Measurements from ENCODE around the gene COL8A2.
"Not testable (repeated sequence)": the region's sequence is repeated elsewhere in the genome, so short reads cannot be mapped to it uniquely, and the experiment has no call there.

Gene COL8A2

DNA sequence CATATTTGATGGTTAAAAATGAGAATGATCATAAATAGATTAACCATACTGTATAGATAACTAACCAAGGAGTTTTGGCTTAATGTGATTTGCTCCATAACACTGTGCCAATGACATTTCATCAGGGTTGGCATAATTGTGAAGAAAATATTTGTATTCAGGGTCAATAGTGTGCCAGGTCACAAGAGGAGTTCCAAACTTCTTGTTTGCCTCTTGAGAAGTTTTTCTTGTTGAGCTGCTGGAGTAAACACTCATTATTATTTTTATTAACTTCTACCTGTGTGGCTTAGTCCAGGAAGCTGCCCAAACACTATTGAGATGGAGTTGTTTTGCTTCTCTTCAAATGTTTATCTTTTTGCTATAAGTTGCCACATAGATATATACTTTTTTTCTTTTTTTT is 38.4 kb upstream of the COL8A2 start:
- H3K36me3 ChIP-seq (ENCODE audit: control insufficient read depth, low read depth, low read length) = peaks cover 2% of the 10 kb centered on the region

DNA sequence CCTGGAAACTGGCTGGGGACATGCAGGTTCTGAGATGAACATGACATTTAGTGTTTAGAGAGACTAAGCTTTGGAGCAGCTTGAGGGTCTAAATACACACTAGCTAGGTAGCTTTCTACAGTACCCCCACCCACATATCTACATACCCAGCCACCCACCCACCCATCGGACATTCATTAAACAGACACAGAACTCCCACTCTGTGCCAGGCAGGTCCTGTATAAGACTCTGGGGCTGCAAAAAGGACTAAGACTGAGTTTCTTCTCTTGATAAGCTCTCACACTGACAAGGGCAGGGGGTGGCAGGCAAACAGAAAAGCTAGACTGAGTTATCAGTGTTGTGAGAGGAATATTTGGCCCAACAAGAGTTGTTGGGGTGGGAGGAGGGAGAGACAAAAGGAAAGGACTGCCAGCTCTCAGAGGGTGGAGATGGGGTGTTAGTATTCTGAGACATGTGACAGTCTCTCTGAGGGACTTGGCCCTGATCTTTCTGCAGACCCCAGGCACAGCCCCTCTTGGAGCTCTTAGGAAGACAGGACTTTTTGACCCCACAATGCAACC is 37.7 kb upstream of the COL8A2 start:
- H3K27ac ChIP-seq (ENCODE audit: low read length) = no peak overlapping the region
- no peaks in the 10 kb centered on the region for H3K27me3 ChIP-seq (ENCODE audit: control insufficient read depth, insufficient read depth, low read length)
- H3K4me1 ChIP-seq (ENCODE audit: control insufficient read depth, low read depth, low read length) = peaks cover 9% of the 10 kb centered on the region
- no peak overlapping the region for H3K4me3 ChIP-seq (ENCODE audit: low read length)
- H3K36me3 ChIP-seq (ENCODE audit: control insufficient read depth, low read depth, low read length) = peaks cover 4% of the 10 kb centered on the region
- H3K9me3 ChIP-seq (ENCODE audit: control insufficient read depth, low read depth, low read length) = no peaks in the 10 kb centered on the region
- no peak overlapping the region for H3K9ac ChIP-seq (ENCODE audit: low read length)

More for the DNA sequence above, 38.4 kb upstream of the COL8A2 start:
- no peak overlapping the region for H3K4me3 ChIP-seq (ENCODE audit: low read length)
- H3K27me3 ChIP-seq (ENCODE audit: control insufficient read depth, insufficient read depth, low read length) = no peaks in the 10 kb centered on the region
- H3K4me1 ChIP-seq (ENCODE audit: control insufficient read depth, low read depth, low read length) = peaks cover 9% of the 10 kb centered on the region
- no peak overlapping the region for H3K27ac ChIP-seq (ENCODE audit: low read length)
- H3K9ac ChIP-seq (ENCODE audit: low read length) = no peak overlapping the region
- no peaks in the 10 kb centered on the region for H3K9me3 ChIP-seq (ENCODE audit: control insufficient read depth, low read depth, low read length)

DNA sequence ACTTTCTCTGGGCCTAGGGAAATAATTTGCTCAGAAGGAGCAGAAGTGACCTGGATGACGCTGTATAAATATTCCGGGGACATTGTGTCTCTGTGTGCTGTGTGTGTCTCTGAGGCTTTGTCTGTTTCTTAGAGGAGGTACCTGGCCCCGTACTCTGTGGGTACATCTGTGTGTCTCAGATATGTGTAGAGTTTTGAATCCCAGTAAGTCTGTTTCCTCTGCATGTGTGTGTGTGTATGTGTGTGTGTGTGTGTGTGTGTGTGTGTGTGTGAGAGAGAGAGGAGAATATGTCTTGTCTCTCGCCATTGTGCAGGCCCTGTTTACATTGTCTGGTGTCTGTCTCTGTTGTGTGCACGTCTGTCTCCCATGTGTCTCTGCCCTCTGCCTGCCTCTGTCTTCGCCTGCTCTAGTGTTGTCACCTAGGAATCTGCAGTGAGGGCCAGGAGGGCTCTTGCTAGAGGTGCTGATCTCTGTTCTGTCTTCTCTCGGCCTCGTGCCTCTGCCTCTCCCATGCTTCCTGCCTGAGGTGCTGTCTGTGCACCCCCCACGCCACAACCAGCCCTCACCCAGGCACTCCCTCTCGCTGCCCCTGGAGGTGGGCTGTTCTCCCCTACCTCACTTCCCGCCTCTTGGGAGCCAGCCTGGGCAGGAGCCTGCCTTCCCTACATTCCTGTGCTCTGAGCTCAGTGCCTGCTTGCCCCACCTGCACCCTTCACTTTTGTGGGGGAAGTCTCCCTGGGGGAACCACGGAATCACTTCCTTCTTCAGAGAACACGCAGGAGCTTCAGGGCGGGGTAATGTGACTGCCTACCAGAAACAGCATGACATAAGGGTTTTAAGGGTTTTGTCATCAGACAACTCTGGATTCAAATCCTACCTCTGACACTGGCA is 36.9 kb upstream of the COL8A2 start:
- peak overlapping the region; percentile 49 for H3K4me3 ChIP-seq (ENCODE audit: low read length)
- H3K9ac ChIP-seq (ENCODE audit: low read length) = peak overlapping the region; percentile 55
- H3K27me3 ChIP-seq (ENCODE audit: control insufficient read depth, insufficient read depth, low read length) = no peaks in the 10 kb centered on the region
- no peaks in the 10 kb centered on the region for H3K9me3 ChIP-seq (ENCODE audit: control insufficient read depth, low read depth, low read length)
- no peak overlapping the region for H3K27ac ChIP-seq (ENCODE audit: low read length)
- peaks cover 4% of the 10 kb centered on the region for H3K36me3 ChIP-seq (ENCODE audit: control insufficient read depth, low read depth, low read length)
- peaks cover 13% of the 10 kb centered on the region for H3K4me1 ChIP-seq (ENCODE audit: control insufficient read depth, low read depth, low read length)

DNA sequence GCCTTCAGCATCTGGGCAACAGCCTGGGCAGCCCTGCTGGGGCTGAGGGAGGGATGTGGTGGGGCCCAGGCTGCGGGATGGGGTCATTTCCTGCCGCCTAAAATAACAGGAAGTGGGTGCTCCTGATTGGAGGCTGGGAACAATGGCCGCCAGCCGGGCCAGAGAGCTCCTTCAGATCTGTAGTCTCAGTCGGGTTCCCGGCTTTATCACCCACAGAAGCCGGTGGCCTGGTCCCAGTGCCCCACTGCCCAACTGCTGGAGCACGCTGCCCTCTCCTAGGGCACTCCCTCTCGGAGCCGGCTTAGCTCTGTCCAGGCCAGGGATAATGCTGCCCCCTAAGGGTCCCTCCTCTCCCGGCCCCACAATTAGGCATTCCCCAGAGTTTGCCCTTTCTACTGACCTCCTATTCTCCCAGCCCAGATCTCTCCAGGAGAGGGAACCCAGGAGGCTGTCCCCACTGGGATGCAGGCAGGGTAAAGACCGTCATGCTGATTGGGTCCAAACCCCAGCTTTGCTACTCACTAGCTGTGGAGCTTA is 36.0 kb upstream of the COL8A2 start:
- Histone ChIP-seq H3K4me1 (ENCODE audit: control insufficient read depth, low read depth, low read length) (peaks cover 13% of the 10 kb centered on the region), H3K4me3 (ENCODE audit: low read length) (peak overlapping the region; percentile 49), H3K27ac (ENCODE audit: low read length) (peak overlapping the region; percentile 36)

DNA sequence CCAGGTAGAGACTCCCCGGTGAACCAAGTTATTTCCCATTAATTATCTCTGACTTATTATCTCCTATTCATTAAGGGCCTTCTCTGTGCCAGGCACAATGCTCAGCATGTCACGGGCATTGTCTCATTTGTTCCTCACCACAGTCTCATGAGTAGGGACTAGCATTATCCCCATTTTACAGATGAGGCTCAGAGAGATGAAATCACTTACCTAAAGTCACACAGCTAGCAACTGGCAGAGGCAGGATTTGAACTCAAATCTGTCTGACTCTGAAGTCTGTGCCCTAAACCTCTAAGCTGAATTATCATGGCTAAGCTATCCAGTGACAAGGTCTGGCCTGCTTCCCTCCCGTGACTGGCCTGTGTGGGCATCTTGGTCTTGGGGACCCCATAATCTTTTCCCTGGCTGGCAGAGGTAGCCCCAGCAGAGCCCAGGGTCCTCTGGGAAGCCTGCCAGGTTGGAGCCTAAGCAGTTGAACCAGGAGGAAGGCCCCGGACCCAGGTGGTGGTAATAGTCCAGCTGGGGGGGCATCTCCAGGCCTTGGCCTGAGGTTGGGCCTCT is 35.4 kb upstream of the COL8A2 start:
- Histone ChIP-seq H3K27ac (ENCODE audit: low read length) (no peak overlapping the region), H3K9ac (ENCODE audit: low read length) (peak overlapping the region; percentile 55), H3K4me1 (ENCODE audit: control insufficient read depth, low read depth, low read length) (peaks cover 13% of the 10 kb centered on the region)

More for the DNA sequence above, 36.0 kb upstream of the COL8A2 start:
- no peaks in the 10 kb centered on the region for H3K9me3 ChIP-seq (ENCODE audit: control insufficient read depth, low read depth, low read length)
- H3K9ac ChIP-seq (ENCODE audit: low read length) = peak overlapping the region; percentile 55
- no peaks in the 10 kb centered on the region for H3K27me3 ChIP-seq (ENCODE audit: control insufficient read depth, insufficient read depth, low read length)
- peaks cover 4% of the 10 kb centered on the region for H3K36me3 ChIP-seq (ENCODE audit: control insufficient read depth, low read depth, low read length)

DNA sequence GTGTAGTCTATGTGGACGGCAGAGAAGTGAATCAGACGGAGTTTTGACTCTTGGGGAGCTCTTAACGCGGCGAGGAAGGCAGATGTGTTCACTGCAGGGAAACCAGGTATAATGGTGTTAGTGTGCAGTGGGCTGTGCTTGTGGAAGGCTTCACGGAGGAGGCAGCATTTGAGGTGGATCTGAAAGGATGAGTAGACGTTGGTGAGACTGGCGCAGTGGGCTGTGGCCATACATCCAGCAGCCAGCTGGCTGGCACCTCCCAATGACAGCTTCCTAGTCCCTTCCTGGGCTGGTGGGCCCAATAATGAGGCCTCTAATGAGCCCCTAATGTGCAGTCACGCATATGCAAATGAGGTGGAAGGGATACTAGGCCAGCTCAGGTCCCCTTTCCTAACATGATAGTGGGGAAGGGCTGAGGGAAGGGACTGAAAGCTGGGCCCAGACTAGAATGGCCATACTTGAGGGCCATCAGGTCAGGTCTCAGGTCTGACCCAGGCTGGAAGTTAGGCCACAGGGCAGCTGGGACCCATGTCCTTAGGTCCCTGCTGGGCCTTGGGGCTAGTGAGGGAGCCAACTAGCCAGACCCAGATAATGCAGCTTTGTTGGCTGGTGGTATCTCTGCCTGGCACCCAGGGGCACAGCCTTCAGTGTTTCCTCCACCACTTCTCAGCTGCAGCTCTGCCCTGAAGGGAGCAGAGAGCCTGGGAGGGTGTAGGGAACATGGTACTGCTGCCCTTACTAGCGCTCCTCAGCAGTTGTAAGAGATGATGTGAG is 34.8 kb upstream of the COL8A2 start:
- Histone ChIP-seq H3K9me3 (ENCODE audit: control insufficient read depth, low read depth, low read length) (no peaks in the 10 kb centered on the region), H3K27ac (ENCODE audit: low read length) (no peak overlapping the region), H3K4me3 (ENCODE audit: low read length) (no peak overlapping the region), H3K27me3 (ENCODE audit: control insufficient read depth, insufficient read depth, low read length) (peaks cover 2% of the 10 kb centered on the region), H3K36me3 (ENCODE audit: control insufficient read depth, low read depth, low read length) (peaks cover 4% of the 10 kb centered on the region), H3K4me1 (ENCODE audit: control insufficient read depth, low read depth, low read length) (peaks cover 19% of the 10 kb centered on the region), H3K9ac (ENCODE audit: low read length) (no peak overlapping the region)

More for the DNA sequence above, 35.4 kb upstream of the COL8A2 start:
- no peaks in the 10 kb centered on the region for H3K9me3 ChIP-seq (ENCODE audit: control insufficient read depth, low read depth, low read length)
- H3K4me3 ChIP-seq (ENCODE audit: low read length) = peak overlapping the region; percentile 49
- no peaks in the 10 kb centered on the region for H3K27me3 ChIP-seq (ENCODE audit: control insufficient read depth, insufficient read depth, low read length)
- H3K36me3 ChIP-seq (ENCODE audit: control insufficient read depth, low read depth, low read length) = peaks cover 4% of the 10 kb centered on the region

DNA sequence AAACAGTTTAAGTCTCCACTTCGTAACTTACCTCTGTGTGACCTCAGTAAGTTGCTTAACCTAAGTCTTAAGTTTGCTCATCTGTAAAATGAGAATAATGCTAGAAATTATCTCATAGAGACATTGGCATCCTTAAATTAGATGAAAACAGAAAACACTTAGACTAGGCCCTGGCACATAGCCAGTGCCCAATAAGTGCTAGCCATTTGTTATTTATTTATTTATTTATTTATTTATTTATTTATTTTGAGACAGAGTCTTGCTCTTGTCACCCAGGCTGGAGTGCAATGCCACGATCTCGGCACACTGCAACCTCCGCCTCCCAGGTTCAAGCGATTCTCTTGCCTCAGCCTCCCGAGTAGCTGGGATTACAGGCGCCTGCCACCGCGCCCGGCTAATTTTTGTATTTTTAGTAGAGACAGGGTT is 33.8 kb upstream of the COL8A2 start:
- H3K36me3 ChIP-seq (ENCODE audit: control insufficient read depth, low read depth, low read length); H3K27ac ChIP-seq (ENCODE audit: low read length); H3K9me3 ChIP-seq (ENCODE audit: control insufficient read depth, low read depth, low read length); H3K4me3 ChIP-seq (ENCODE audit: low read length); H3K9ac ChIP-seq (ENCODE audit: low read length): not testable (repeated sequence)
- peaks cover 12% of the 10 kb centered on the region for H3K27me3 ChIP-seq (ENCODE audit: control insufficient read depth, insufficient read depth, low read length)
- peaks cover 24% of the 10 kb centered on the region for H3K4me1 ChIP-seq (ENCODE audit: control insufficient read depth, low read depth, low read length)

DNA sequence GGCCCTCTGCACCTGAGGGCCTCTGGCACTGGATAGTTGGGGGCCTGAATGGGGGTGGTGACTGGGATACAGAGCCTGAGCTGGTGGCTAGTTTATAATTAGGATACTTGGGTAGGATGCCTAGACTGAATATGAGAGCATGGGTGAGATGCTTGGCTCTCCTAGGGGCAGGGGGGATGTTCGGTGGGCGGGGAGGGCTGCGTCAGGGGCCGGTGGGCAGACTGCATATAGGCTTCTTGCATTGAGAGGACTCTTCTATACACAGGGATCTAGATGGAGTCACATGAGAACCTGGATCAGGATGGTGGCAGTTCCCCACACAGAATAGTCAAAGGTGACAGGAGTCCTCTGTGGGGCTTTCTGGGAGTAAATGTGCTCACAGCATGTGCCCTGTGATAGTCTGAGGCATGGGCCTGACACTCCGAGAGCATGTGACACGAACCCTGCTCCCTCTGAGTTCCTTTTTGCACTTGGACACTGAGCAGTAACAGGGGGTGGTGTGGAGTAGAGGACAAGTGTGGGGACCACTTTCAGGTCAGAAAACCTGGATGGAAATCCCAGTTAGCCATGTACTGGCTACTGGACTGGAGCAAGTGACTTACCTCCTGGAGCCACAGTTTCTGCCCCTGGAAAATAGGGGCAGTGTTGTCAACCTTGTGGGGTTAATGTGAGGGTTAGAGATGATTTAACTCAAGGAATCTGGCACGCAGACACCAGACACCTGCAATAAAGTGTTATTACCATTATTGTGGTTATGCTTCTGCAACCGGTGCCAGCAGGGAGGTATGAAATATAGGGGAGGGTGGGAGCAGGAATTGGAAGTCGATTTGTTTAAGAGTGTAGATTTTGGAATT is 33.2 kb upstream of the COL8A2 start:
- Histone ChIP-seq H3K27me3 (ENCODE audit: control insufficient read depth, insufficient read depth, low read length) (peaks cover 18% of the 10 kb centered on the region), H3K9me3 (ENCODE audit: control insufficient read depth, low read depth, low read length) (no peaks in the 10 kb centered on the region), H3K27ac (ENCODE audit: low read length) (no peak overlapping the region), H3K4me3 (ENCODE audit: low read length) (peak overlapping the region; percentile 88), H3K36me3 (ENCODE audit: control insufficient read depth, low read depth, low read length) (peaks cover 4% of the 10 kb centered on the region), H3K9ac (ENCODE audit: low read length) (no peak overlapping the region), H3K4me1 (ENCODE audit: control insufficient read depth, low read depth, low read length) (peaks cover 24% of the 10 kb centered on the region)

DNA sequence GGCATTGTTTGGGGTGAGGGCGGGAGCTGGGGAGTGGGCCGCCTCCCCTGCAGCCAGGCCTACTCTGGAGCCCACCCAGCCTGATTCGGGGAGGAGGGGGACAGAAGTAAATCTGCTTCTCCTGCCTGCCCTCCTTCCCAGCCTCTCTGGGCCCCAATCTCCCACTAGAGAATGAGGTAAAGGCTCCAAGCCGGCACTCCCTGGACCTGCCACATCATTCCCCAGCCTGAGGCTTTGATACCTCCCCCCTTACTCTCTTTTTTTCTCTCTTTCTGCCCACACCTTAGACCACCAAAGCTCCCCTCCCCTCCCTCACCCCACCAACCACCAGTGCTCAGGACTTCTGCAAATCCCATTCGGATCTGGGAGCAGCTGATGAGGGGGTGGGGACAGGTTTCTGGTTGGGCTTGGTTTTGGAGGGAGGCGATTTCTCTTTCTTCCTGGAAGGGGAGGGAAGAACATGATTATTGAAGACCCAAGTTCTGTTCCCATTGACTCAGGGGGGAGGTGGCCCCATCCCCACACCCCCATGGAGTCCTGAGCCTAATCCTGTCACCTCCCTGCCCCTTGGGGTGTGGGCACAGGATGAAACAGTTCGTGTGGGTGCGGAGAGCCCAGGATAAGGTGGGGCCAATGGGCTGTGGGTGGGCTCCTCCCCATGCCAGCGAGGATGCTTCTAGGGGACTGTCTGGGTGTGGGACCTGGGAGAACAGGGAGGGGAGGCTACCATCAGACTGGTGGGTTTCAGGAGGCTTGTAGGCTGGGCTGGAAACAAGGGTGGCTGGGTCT is 32.3 kb upstream of the COL8A2 start:
- H3K4me1 ChIP-seq (ENCODE audit: control insufficient read depth, low read depth, low read length) = peaks cover 24% of the 10 kb centered on the region
- H3K36me3 ChIP-seq (ENCODE audit: control insufficient read depth, low read depth, low read length) = peaks cover 4% of the 10 kb centered on the region
- H3K9ac ChIP-seq (ENCODE audit: low read length) = peak overlapping the region; percentile 70
- H3K9me3 ChIP-seq (ENCODE audit: control insufficient read depth, low read depth, low read length) = no peaks in the 10 kb centered on the region
- peak overlapping the region; percentile 88 for H3K4me3 ChIP-seq (ENCODE audit: low read length)
- peaks cover 27% of the 10 kb centered on the region for H3K27me3 ChIP-seq (ENCODE audit: control insufficient read depth, insufficient read depth, low read length)
- no peak overlapping the region for H3K27ac ChIP-seq (ENCODE audit: low read length)

All from iPS-18a (cell line).